Fibroblast of lung (primary cell): ENCODE measurements around the gene TRPC4AP.

Source experiments
- EZH2 ChIP-seq: IDR thresholded peaks from 2 replicates; pipeline ENCODE4 v1.5.1; 2012; ENCODE audit warnings: low read length, control low read depth, mild to moderate bottlenecking; ENCODE audit errors: missing control alignments
- TF ChIP-seq, protein P1 (sequence below), 2 donors: IDR thresholded peaks in 1 of 2; conservative IDR thresholded peaks in 1 of 2; 1 replicate in 1 of 2; 2 replicates in 1 of 2; pipeline ENCODE4 v1.5.1; 2011 to 2012; ENCODE audit warnings: low read length in 2 of 2, control low read depth in 1 of 2, inconsistent platforms in 1 of 2, low read depth in 1 of 2, mild to moderate bottlenecking in 1 of 2

- TF ChIP-seq, protein P1, sequence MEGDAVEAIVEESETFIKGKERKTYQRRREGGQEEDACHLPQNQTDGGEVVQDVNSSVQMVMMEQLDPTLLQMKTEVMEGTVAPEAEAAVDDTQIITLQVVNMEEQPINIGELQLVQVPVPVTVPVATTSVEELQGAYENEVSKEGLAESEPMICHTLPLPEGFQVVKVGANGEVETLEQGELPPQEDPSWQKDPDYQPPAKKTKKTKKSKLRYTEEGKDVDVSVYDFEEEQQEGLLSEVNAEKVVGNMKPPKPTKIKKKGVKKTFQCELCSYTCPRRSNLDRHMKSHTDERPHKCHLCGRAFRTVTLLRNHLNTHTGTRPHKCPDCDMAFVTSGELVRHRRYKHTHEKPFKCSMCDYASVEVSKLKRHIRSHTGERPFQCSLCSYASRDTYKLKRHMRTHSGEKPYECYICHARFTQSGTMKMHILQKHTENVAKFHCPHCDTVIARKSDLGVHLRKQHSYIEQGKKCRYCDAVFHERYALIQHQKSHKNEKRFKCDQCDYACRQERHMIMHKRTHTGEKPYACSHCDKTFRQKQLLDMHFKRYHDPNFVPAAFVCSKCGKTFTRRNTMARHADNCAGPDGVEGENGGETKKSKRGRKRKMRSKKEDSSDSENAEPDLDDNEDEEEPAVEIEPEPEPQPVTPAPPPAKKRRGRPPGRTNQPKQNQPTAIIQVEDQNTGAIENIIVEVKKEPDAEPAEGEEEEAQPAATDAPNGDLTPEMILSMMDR (conservative IDR thresholded peaks at IDR 0.05 in 1 of 2, IDR thresholded peaks at IDR 0.05 in 1 of 2; ENCODE audit: low read depth in 1 of 2, low read length in 2 of 2) = no peak
- no peak for TF ChIP-seq EZH2
These were observed 14.3 kb upstream of the TRPC4AP start for GRCh38 chr20:35106827-35107380.
